AG10803 (cell line): ENCODE data around the gene SERPINA4.

Experiments
- DNase-seq: peaks from one replicate; pipeline ENCODE4 v3.0.0; 2010; ENCODE audit warnings: low read depth
- H3K4me3 ChIP-seq: 2 replicates; pipeline ENCODE4 v1.5.1; 2011; ENCODE audit warnings: mild to moderate bottlenecking, low read length, control low read depth
- CTCF ChIP-seq: conservative IDR thresholded peaks from 2 replicates; pipeline ENCODE4 v1.5.1; 2011; ENCODE audit warnings: mild to moderate bottlenecking, low read length, control low read depth, inconsistent platforms

The SERPINA4 gene

GRCh38 chr14:94521375-94522114 lies 39.7 kb upstream of the SERPINA4 start:
- H3K4me3 ChIP-seq: no peak overlapping the region
- TF ChIP-seq CTCF: no peak
- DNase-seq: no peak

GRCh38 chr14:94522115-94522724 lies 39.0 kb upstream of the SERPINA4 start:
- no peak overlapping the region for H3K4me3 ChIP-seq
- TF ChIP-seq CTCF: no peak
- DNase-seq: no peak

GRCh38 chr14:94523265-94523664 lies 38.0 kb upstream of the SERPINA4 start:
- TF ChIP-seq CTCF: no peak

GRCh38 chr14:94524093-94524492 lies 37.1 kb upstream of the SERPINA4 start:
- TF ChIP-seq CTCF: no peak
- H3K4me3 ChIP-seq: no peak overlapping the region
- no peak for DNase-seq

More at GRCh38 chr14:94523265-94523664, 38.0 kb upstream of the SERPINA4 start:
- no peak for DNase-seq
- no peak overlapping the region for H3K4me3 ChIP-seq

GRCh38 chr14:94531187-94531586 lies 30.1 kb upstream of the SERPINA4 start:
- H3K4me3 ChIP-seq: no peak overlapping the region
- no peak for DNase-seq
- TF ChIP-seq CTCF: no peak

- DNase-seq: peak; percentile 10
- no peak for TF ChIP-seq CTCF
- no peak overlapping the region for H3K4me3 ChIP-seq
Measured at GRCh38 chr14:94532447-94532846, 28.8 kb upstream of the SERPINA4 start.

GRCh38 chr14:94535506-94535905 lies 25.7 kb upstream of the SERPINA4 start:
- no peak for DNase-seq
- TF ChIP-seq CTCF: no peak
- no peak overlapping the region for H3K4me3 ChIP-seq
